Adrenal gland (tissue), 5 donors: ENCODE measurements around the gene MSRB1.

Experiments used
- POLR2A ChIP-seq, 2 donors: fragments of 450-650 bp; IDR thresholded peaks; one replicate each; pipeline ENCODE4 v1.6.1; 2017; ENCODE audit warnings: antibody characterized with exemption in 2 of 2, mild to moderate bottlenecking in 2 of 2, moderate library complexity in 1 of 2
- TF ChIP-seq, protein P1 (sequence below), 6 experiments: fragments of 450-650 bp in 4 of 6; fragments of 200-600 bp in 2 of 6; sonication (generic) in 1 of 6; IDR thresholded peaks; 1 replicate in 5 of 6; 2 replicates in 1 of 6; pipeline versions ENCODE4 v1.5.1 to v1.8.0; 2016 to 2021; ENCODE audit warnings: antibody characterized with exemption in 6 of 6, mild to moderate bottlenecking in 2 of 6, moderate library complexity in 1 of 6
- donor health status: DM: no; HTN: no; CAD: no.

DNA sequence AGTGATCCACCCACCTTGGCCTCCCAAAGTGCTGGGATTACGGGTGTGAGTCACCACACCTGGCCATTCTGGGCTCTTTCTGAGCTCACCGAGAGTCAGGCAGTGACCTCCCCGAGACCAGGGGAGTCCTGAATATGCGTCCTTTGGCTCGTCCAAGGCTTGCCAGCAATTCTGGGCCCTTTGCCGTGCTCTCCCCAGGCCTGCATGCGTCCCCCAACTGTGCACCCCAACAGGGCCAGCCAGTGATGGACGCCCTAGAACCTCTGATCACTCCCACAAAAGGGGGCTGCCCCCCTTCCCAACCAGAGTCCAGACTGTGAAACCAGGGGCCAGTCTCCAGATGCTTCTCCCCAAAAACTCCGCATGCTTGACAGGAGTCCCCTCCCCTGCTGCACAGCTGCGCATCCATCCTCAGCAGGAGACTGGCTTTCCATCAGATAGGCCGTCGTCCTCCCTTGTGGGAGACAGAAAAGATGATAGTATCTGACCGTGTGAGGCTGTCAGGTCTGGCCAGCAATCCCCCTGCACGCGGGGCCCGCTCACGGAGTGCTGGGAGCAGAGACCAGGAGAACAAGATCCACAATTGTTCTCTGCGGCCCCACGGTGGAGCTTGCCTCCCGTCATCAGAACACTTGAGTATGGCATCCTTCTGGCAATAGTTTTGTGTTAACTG lies 40.3 kb downstream of the MSRB1 start:
- TF ChIP-seq, protein P1, sequence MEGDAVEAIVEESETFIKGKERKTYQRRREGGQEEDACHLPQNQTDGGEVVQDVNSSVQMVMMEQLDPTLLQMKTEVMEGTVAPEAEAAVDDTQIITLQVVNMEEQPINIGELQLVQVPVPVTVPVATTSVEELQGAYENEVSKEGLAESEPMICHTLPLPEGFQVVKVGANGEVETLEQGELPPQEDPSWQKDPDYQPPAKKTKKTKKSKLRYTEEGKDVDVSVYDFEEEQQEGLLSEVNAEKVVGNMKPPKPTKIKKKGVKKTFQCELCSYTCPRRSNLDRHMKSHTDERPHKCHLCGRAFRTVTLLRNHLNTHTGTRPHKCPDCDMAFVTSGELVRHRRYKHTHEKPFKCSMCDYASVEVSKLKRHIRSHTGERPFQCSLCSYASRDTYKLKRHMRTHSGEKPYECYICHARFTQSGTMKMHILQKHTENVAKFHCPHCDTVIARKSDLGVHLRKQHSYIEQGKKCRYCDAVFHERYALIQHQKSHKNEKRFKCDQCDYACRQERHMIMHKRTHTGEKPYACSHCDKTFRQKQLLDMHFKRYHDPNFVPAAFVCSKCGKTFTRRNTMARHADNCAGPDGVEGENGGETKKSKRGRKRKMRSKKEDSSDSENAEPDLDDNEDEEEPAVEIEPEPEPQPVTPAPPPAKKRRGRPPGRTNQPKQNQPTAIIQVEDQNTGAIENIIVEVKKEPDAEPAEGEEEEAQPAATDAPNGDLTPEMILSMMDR (IDR thresholded peaks at IDR 0.05): no peak
- TF ChIP-seq POLR2A (IDR thresholded peaks at IDR 0.05): no peak
